HepG2 (cell line): ENCODE data around the gene OR1I1. TPM values are rescaled to one million over a fixed set of nuclear protein-coding genes. Genes with fewer than 3 reads are reported as not detected.

Source experiments
- CENPT ChIP-seq: sonication (generic); formaldehyde crosslinking; IDR thresholded peaks from 2 replicates; pipeline ENCODE4 v1.8.0; 2022; ENCODE audit warnings: low read depth, mild to moderate bottlenecking, moderate library complexity, missing genetic modification reagents
- EED ChIP-seq: sonication (generic); formaldehyde crosslinking; IDR thresholded peaks from 2 replicates; pipeline ENCODE4 v1.5.0; 2020; ENCODE audit warnings: mild to moderate bottlenecking, missing genetic modification reagents
- FOSL2 ChIP-seq: sonication (generic); formaldehyde crosslinking; IDR thresholded peaks from 2 replicates; pipeline ENCODE4 v1.4.0; 2020; ENCODE audit warnings: missing genetic modification reagents
- GABPA ChIP-seq, 2 experiments: IDR thresholded peaks; 2 replicates each; pipeline ENCODE4 v1.6.1; 2011 to 2016; ENCODE audit warnings: low read depth in 2 of 2, low read length in 1 of 2, missing biosample characterization in 1 of 2, missing genetic modification characterization in 1 of 2
- GFI1 ChIP-seq: sonication (generic); formaldehyde crosslinking; IDR thresholded peaks from 2 replicates; pipeline ENCODE4 v1.5.0; 2020; ENCODE audit warnings: missing genetic modification reagents, mild to moderate bottlenecking, borderline replicate concordance
- HMG20A ChIP-seq: IDR thresholded peaks from 2 replicates; pipeline ENCODE4 v1.6.1; 2016; ENCODE audit warnings: borderline replicate concordance
- HNF4A ChIP-seq: sonication (generic); formaldehyde crosslinking; IDR thresholded peaks from 2 replicates; pipeline ENCODE4 v1.4.0; 2020; ENCODE audit warnings: missing genetic modification reagents
- KLF16 ChIP-seq, 2 experiments: sonication (generic) in 1 of 2; formaldehyde crosslinking in 1 of 2; IDR thresholded peaks; 2 replicates each; pipeline versions ENCODE4 v1.6.1 to v1.8.0; 2016 to 2023; ENCODE audit warnings: missing genetic modification reagents in 2 of 2, missing compliant biosample characterization in 1 of 2
- NBN ChIP-seq: fragments of 450-650 bp; conservative IDR thresholded peaks from 2 replicates; pipeline ENCODE4 v1.6.1; 2017
- NFIC ChIP-seq: IDR thresholded peaks from 2 replicates; pipeline ENCODE4 v1.6.1; 2012; ENCODE audit warnings: mild to moderate bottlenecking, low read length, inconsistent platforms
- ONECUT2 ChIP-seq: sonication (generic); formaldehyde crosslinking; IDR thresholded peaks from 2 replicates; pipeline ENCODE4 v1.4.0; 2020; ENCODE audit warnings: missing genetic modification reagents
- PBX2 ChIP-seq: IDR thresholded peaks from 2 replicates; pipeline ENCODE4 v1.6.1; 2016; ENCODE audit warnings: control low read depth
- SMARCE1 ChIP-seq: fragments of 450-650 bp; IDR thresholded peaks from 2 replicates; pipeline ENCODE4 v1.6.1; 2017; ENCODE audit warnings: borderline replicate concordance
- SNAPC5 ChIP-seq: sonication (generic); formaldehyde crosslinking; IDR thresholded peaks from 2 replicates; pipeline ENCODE4 v1.8.1; 2023; ENCODE audit warnings: mild to moderate bottlenecking, missing genetic modification reagents, borderline replicate concordance
- SOX5 ChIP-seq: IDR thresholded peaks from 2 replicates; pipeline ENCODE4 v1.6.1; 2016; ENCODE audit warnings: borderline replicate concordance
- SUZ12 ChIP-seq: fragments of 150-350 bp; IDR thresholded peaks from 2 replicates; pipeline ENCODE4 v1.6.1; 2014; ENCODE audit warnings: low read depth, low read length
- TCF7L2 ChIP-seq: IDR thresholded peaks from 2 replicates; pipeline ENCODE4 v1.6.1; 2011; ENCODE audit warnings: mild to moderate bottlenecking, low read depth, low read length, moderate library complexity
- U2AF1 ChIP-seq: fragments of 200-400 bp; formaldehyde crosslinking; optimal IDR thresholded peaks from 2 replicates; pipeline ENCODE3; 2017; ENCODE audit warnings: mild to moderate bottlenecking, low read depth, low read length
- ZFAT ChIP-seq: sonication (generic); formaldehyde crosslinking; conservative IDR thresholded peaks from 2 replicates; pipeline ENCODE4 v1.8.1; 2023; ENCODE audit warnings: missing genetic modification reagents, inconsistent platforms
- ZFP90 ChIP-seq: sonication (generic); formaldehyde crosslinking; IDR thresholded peaks from 2 replicates; pipeline ENCODE4 v1.8.0; 2022; ENCODE audit warnings: missing genetic modification reagents, mild to moderate bottlenecking, inconsistent platforms, borderline replicate concordance
- ZNF234 ChIP-seq: sonication (generic); formaldehyde crosslinking; conservative IDR thresholded peaks from 2 replicates; pipeline ENCODE4 v1.5.1; 2020; ENCODE audit warnings: mild to moderate bottlenecking, missing genetic modification reagents
- ZNF235 ChIP-seq: sonication (generic); formaldehyde crosslinking; IDR thresholded peaks from 2 replicates; pipeline ENCODE4 v1.8.1; 2023; ENCODE audit warnings: mild to moderate bottlenecking, missing genetic modification reagents, borderline replicate concordance
- ZNF253 ChIP-seq: sonication (generic); formaldehyde crosslinking; IDR thresholded peaks from 2 replicates; pipeline ENCODE4 v1.8.0; 2022; ENCODE audit warnings: mild to moderate bottlenecking, missing genetic modification reagents, borderline replicate concordance
- ZNF282 ChIP-seq: fragments of 450-650 bp; IDR thresholded peaks from 2 replicates; pipeline ENCODE4 v1.6.1; 2018; ENCODE audit not compliant: partially characterized antibody
- ZNF343 ChIP-seq: sonication (generic); formaldehyde crosslinking; IDR thresholded peaks from 2 replicates; pipeline ENCODE4 v1.4.0; 2020; ENCODE audit warnings: mild to moderate bottlenecking, missing genetic modification reagents
- ZNF350 ChIP-seq: sonication (generic); formaldehyde crosslinking; IDR thresholded peaks from 2 replicates; pipeline ENCODE4 v1.4.0; 2020; ENCODE audit warnings: mild to moderate bottlenecking, low read depth, missing genetic modification reagents, borderline replicate concordance
- ZNF44 ChIP-seq: sonication (generic); formaldehyde crosslinking; IDR thresholded peaks from 2 replicates; pipeline ENCODE4 v1.5.1; 2020; ENCODE audit warnings: mild to moderate bottlenecking, missing genetic modification reagents
- ZNF570 ChIP-seq: sonication (generic); formaldehyde crosslinking; IDR thresholded peaks from 2 replicates; pipeline ENCODE4 v1.4.0; 2020; ENCODE audit warnings: mild to moderate bottlenecking, missing genetic modification reagents, borderline replicate concordance
- ZNF704 ChIP-seq: sonication (generic); formaldehyde crosslinking; IDR thresholded peaks from 2 replicates; pipeline ENCODE4 v1.8.1; 2023; ENCODE audit warnings: mild to moderate bottlenecking, inconsistent platforms, moderate library complexity, missing genetic modification reagents, borderline replicate concordance
- ZNF773 ChIP-seq: sonication (generic); formaldehyde crosslinking; IDR thresholded peaks from 2 replicates; pipeline ENCODE4 v1.4.0; 2020; ENCODE audit warnings: missing genetic modification reagents, borderline replicate concordance
- polyA plus RNA-seq, 8 experiments: library from polyadenylated mRNA; depleted of rRNA in 3 of 8; stranded (reverse) in 7 of 8; unstranded in 1 of 8; fragments of >200 nt; fragmentation: Illumina TruSeq in 4 of 8; extraction: Trizol in 4 of 8; gene quantifications; 2 replicates each; pipeline versions ENCODE4 v1.2.1 to v1.2.3, GENCODE V29; 2011 to 2016; ENCODE audit warnings: low read depth in 4 of 8, missing spikeins in 1 of 8, mixed read lengths in 1 of 8; ENCODE audit not compliant: insufficient read depth in 1 of 8
- total RNA-seq, 5 experiments: library from RNA; depleted of rRNA; stranded (reverse); fragments of >200 nt; fragmentation: Illumina TruSeq; extraction: Trizol; gene quantifications; 2 replicates each; pipeline ENCODE4 v1.2.3, GENCODE V29; 2016; ENCODE audit warnings: low read depth in 1 of 5

Gene OR1I1
- total and polyA plus RNA-seq, 2 of the 13 experiments (the other 11 are each of a cell fraction or from before 2014, with no cell fraction given): not detected

DNA sequence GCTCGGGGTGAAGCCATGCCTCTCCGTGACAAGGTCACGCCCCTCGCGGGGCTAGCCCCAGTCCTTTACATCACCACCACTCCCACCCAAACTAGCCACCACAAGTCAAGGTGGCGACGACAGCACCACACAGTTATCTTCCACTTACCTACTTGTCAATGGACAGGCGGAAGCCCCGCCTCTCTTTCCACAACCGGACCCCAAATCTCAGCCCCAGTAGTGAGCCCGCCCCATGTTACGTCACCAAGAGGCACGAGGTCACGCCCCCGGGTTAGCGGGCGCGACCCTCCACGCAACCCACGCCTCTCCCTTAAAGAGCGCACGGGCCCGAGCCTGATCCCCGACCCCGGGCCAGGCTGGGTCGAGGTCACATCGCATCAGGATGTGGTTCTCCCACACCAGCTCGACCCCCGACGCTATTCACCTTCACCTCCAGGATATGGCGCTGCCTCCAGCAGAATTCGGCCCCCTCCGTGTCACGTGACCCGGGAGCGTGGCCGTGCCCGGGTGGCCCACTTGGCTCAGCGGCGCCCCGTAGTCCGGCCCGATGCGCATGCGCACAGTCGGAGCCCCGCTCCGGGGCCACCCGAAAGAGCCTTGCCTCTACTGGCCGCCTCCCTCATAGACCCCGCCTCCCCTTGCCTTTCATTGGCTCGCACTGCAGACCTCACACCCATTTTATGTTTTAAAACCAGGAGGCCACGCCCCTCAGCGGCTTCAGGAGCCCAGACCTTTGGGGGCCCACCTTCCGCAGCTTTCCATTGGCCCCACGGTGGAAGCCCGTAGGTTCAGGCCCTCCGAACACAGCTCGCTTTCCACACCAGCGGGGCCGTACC is 43.4 kb downstream of the OR1I1 start (continued):
- no peak for TF ChIP-seq ZNF282
- TF ChIP-seq KLF16 (CRISPR knock-in tag; IDR thresholded peaks at IDR 0.05): peak in 1 of 2 experiments; percentile 46; a peak in 1 of 4 replicates
- TF ChIP-seq ZNF234 (CRISPR knock-in tag): no peak
- TF ChIP-seq ZFAT (CRISPR knock-in tag): no peak
- TF ChIP-seq HMG20A: no peak
- TF ChIP-seq ZFP90 (CRISPR knock-in tag): peak; percentile 95
- TF ChIP-seq SNAPC5 (CRISPR knock-in tag): no peak
- 0 out of 2 replicates have a peak, but pooled peaks have one; percentile 31 for TF ChIP-seq ONECUT2 (CRISPR knock-in tag)
- TF ChIP-seq FOSL2 (CRISPR knock-in tag): peak; percentile 32; the same call in 1 of the 2 replicates
- peak; percentile 14; the same call in 1 of the 2 replicates for TF ChIP-seq HNF4A
- TF ChIP-seq GABPA (IDR thresholded peaks at IDR 0.05; ENCODE audit: low read depth, low read length): no peak
- TF ChIP-seq GABPA (CRISPR knock-in tag; IDR thresholded peaks at IDR 0.05; ENCODE audit: low read depth): no peak; the same call in 1 of the 2 replicates
- no peak for TF ChIP-seq ZNF235 (CRISPR knock-in tag)
- no peak for TF ChIP-seq NBN
- no peak for TF ChIP-seq SUZ12
- TF ChIP-seq SOX5 (CRISPR knock-in tag): 0 out of 2 replicates have a peak, but pooled peaks have one; percentile 20
- TF ChIP-seq TCF7L2: no peak
- peak; percentile 75 for TF ChIP-seq ZNF350 (CRISPR knock-in tag)
- no peak; the same call in 1 of the 2 replicates for TF ChIP-seq CENPT
- peak; percentile 95 for TF ChIP-seq GFI1 (CRISPR knock-in tag)
- 0 out of 2 replicates have a peak, but pooled peaks have one; percentile 72 for TF ChIP-seq ZNF773 (CRISPR knock-in tag)
- no peak for TF ChIP-seq ZNF343
- TF ChIP-seq NFIC: no peak
- peak; percentile 46 for TF ChIP-seq ZNF704
- no peak for TF ChIP-seq EED (CRISPR knock-in tag)
- no peak for TF ChIP-seq ZNF570 (CRISPR knock-in tag)
- TF ChIP-seq ZNF253: peak; percentile 74; the same call in 1 of the 2 replicates
- TF ChIP-seq PBX2 (CRISPR knock-in tag): no peak
- peak; percentile 80 for TF ChIP-seq ZNF44 (CRISPR knock-in tag)
- TF ChIP-seq SMARCE1: no peak
- TF ChIP-seq U2AF1: no peak
